ENCODE data around the gene UBE2O.

GRCh38 chr17:76397184-76397583, 55.8 kb downstream of the UBE2O start:
- TF ChIP-seq HOXC10 (CRISPR knock-in tag; IDR thresholded peaks at IDR 0.05) = no peak
- no peak for TF ChIP-seq REST (tag by site-specific recombination; IDR thresholded peaks at IDR 0.05)
- no peak for TF ChIP-seq ZNF121 (tag by site-specific recombination; IDR thresholded peaks at IDR 0.05)
